ENCODE measurements around the gene TRIM65.

DNA sequence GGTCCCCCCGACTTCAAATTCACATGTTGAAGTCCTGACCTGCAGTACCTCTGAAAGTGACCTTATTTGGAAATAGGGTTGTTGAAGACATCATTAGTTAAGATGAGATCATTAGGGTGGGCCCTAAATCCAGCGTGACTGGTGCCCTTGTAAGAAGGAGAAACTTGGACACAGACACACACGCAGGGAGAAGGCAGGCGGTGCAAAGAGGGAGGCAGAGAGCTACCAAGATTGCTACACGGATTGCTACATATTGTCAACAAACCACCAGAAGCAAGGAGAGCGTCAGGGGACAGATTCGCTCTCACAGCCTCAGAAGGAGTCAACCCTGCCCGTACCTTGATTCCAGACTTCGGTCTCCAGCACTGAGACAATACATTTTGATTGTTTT lies 34.8 kb downstream of the TRIM65 start:
- TF ChIP-seq, protein P1, sequence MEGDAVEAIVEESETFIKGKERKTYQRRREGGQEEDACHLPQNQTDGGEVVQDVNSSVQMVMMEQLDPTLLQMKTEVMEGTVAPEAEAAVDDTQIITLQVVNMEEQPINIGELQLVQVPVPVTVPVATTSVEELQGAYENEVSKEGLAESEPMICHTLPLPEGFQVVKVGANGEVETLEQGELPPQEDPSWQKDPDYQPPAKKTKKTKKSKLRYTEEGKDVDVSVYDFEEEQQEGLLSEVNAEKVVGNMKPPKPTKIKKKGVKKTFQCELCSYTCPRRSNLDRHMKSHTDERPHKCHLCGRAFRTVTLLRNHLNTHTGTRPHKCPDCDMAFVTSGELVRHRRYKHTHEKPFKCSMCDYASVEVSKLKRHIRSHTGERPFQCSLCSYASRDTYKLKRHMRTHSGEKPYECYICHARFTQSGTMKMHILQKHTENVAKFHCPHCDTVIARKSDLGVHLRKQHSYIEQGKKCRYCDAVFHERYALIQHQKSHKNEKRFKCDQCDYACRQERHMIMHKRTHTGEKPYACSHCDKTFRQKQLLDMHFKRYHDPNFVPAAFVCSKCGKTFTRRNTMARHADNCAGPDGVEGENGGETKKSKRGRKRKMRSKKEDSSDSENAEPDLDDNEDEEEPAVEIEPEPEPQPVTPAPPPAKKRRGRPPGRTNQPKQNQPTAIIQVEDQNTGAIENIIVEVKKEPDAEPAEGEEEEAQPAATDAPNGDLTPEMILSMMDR (IDR thresholded peaks at IDR 0.05; ENCODE audit: poor library complexity, severe bottlenecking) = no peak
- TF ChIP-seq EZH2 (IDR thresholded peaks at IDR 0.05; ENCODE audit: borderline replicate concordance, insufficient read depth, low read length, poor library complexity, severe bottlenecking) (no peak), POLR2AphosphoS5 (IDR thresholded peaks at IDR 0.05) (no peak)
- TF ChIP-seq, protein P2, sequence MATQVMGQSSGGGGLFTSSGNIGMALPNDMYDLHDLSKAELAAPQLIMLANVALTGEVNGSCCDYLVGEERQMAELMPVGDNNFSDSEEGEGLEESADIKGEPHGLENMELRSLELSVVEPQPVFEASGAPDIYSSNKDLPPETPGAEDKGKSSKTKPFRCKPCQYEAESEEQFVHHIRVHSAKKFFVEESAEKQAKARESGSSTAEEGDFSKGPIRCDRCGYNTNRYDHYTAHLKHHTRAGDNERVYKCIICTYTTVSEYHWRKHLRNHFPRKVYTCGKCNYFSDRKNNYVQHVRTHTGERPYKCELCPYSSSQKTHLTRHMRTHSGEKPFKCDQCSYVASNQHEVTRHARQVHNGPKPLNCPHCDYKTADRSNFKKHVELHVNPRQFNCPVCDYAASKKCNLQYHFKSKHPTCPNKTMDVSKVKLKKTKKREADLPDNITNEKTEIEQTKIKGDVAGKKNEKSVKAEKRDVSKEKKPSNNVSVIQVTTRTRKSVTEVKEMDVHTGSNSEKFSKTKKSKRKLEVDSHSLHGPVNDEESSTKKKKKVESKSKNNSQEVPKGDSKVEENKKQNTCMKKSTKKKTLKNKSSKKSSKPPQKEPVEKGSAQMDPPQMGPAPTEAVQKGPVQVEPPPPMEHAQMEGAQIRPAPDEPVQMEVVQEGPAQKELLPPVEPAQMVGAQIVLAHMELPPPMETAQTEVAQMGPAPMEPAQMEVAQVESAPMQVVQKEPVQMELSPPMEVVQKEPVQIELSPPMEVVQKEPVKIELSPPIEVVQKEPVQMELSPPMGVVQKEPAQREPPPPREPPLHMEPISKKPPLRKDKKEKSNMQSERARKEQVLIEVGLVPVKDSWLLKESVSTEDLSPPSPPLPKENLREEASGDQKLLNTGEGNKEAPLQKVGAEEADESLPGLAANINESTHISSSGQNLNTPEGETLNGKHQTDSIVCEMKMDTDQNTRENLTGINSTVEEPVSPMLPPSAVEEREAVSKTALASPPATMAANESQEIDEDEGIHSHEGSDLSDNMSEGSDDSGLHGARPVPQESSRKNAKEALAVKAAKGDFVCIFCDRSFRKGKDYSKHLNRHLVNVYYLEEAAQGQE (IDR thresholded peaks at IDR 0.05; ENCODE audit: borderline replicate concordance) = no peak

Measured in neural cell (in vitro differentiated cells).